OCI-LY1 (cell line): ENCODE measurements around the gene TMIE.

ENCODE experiments used
- H2AFZ ChIP-seq: fragments of 200-600 bp; sonication (generic), shearing (Covaris generic); 2 replicates; pipeline ENCODE4 v1.6.0; 2014; ENCODE audit warnings: antibody characterized with exemption, mild to moderate bottlenecking, low read length
- H3F3A ChIP-seq: fragments of 200-600 bp; sonication (generic), shearing (Covaris generic); 2 replicates; pipeline ENCODE4 v1.6.0; 2014; ENCODE audit warnings: mild to moderate bottlenecking, antibody characterized with exemption, low read length, moderate library complexity; ENCODE audit not compliant: insufficient read depth
- H3K27ac ChIP-seq: fragments of 200-600 bp; sonication (generic); 2 replicates; pipeline ENCODE4 v1.5.1; 2014; ENCODE audit warnings: low read length, mixed run types, mild to moderate bottlenecking, low read depth; ENCODE audit not compliant: poor library complexity, severe bottlenecking
- H3K27me3 ChIP-seq: fragments of 200-600 bp; sonication (generic); 2 replicates; pipeline ENCODE4 v1.6.0; 2014; ENCODE audit warnings: antibody characterized with exemption, mild to moderate bottlenecking, low read length, moderate library complexity; ENCODE audit not compliant: insufficient read depth
- H3K36me3 ChIP-seq: fragments of 200-600 bp; sonication (generic); 2 replicates; pipeline ENCODE4 v1.6.1; 2014; ENCODE audit warnings: mild to moderate bottlenecking, antibody characterized with exemption, low read length, moderate library complexity, mixed read lengths; ENCODE audit not compliant: insufficient read depth
- H3K4me1 ChIP-seq: fragments of 200-600 bp; sonication (generic); 2 replicates; pipeline ENCODE4 v1.5.1; 2014; ENCODE audit warnings: mild to moderate bottlenecking, low read length, moderate library complexity; ENCODE audit not compliant: insufficient read depth, severe bottlenecking
- H3K4me2 ChIP-seq: fragments of 200-600 bp; sonication (generic), shearing (Covaris generic); 2 replicates; pipeline ENCODE4 v1.6.1; 2014; ENCODE audit warnings: low read length
- H3K4me3 ChIP-seq: fragments of 200-600 bp; sonication (generic); 2 replicates; pipeline ENCODE4 v1.5.1; 2014; ENCODE audit warnings: low read length, low read depth, mild to moderate bottlenecking, mixed read lengths; ENCODE audit not compliant: poor library complexity, severe bottlenecking
- H3K79me2 ChIP-seq: fragments of 200-600 bp; shearing (Covaris generic); 2 replicates; pipeline ENCODE4 v1.6.1; 2016; ENCODE audit warnings: mixed run types, low read length, mixed read lengths; ENCODE audit not compliant: insufficient read depth
- H3K9ac ChIP-seq: fragments of 200-600 bp; sonication (generic), shearing (Covaris generic); 2 replicates; pipeline ENCODE4 v1.6.1; 2014; ENCODE audit warnings: mild to moderate bottlenecking, low read length, mixed read lengths
- H3K9me2 ChIP-seq: fragments of 200-600 bp; sonication (generic), shearing (Covaris generic); 2 replicates; pipeline ENCODE4 v1.6.1; 2014; ENCODE audit warnings: low read depth, mild to moderate bottlenecking, low read length, mixed read lengths
- H3K9me3 ChIP-seq: fragments of 200-600 bp; shearing (Covaris generic); 2 replicates; pipeline ENCODE4 v1.6.1; 2014; ENCODE audit warnings: low read length, mixed read lengths
- H4K20me1 ChIP-seq: fragments of 200-600 bp; sonication (generic), shearing (Covaris generic); 2 replicates; pipeline ENCODE4 v1.6.0; 2016; ENCODE audit warnings: mild to moderate bottlenecking, low read length; ENCODE audit not compliant: insufficient read depth
- CTCF ChIP-seq: fragments of 200-600 bp; sonication (generic), shearing (Covaris generic); IDR thresholded peaks from 2 replicates; pipeline ENCODE4 v1.5.1; 2017; ENCODE audit warnings: mild to moderate bottlenecking, antibody characterized with exemption, low read length, moderate library complexity, mixed read lengths
- EZH2 ChIP-seq: fragments of 200-600 bp; sonication (generic), shearing (Covaris generic); IDR thresholded peaks from 2 replicates; pipeline ENCODE4 v1.8.0; 2017; ENCODE audit warnings: borderline replicate concordance, mixed run types, mild to moderate bottlenecking, antibody characterized with exemption, low read length, moderate library complexity, mixed read lengths

The TMIE gene

GRCh38 chr3:46701181-46701939 is at the start of gene TMIE:
TMIE (plus strand) TSS chr3:46701392; CDS start chr3:46701488, 96 bp downstream.
- Histone ChIP-seq H3F3A (no peaks in the 10 kb centered on the region), H3K27ac (no peak within 1 kb of the TSS), H2AFZ (no peak within 1 kb of the TSS), H3K36me3 (no peaks in the 10 kb centered on the region), H3K4me3 (no peak within 1 kb of the TSS), H3K79me2 (no peaks in the 10 kb centered on the region), H3K4me2 (no peak within 1 kb of the TSS), H4K20me1 (no peaks in the 10 kb centered on the region), H3K27me3 (0 out of 2 replicates have a peak, but pooled peaks cover 6% of the 10 kb centered on the region), H3K4me1 (no peaks in the 10 kb centered on the region), H3K9ac (no peak within 1 kb of the TSS), H3K9me2 (no peaks in the 10 kb centered on the region), H3K9me3 (no peaks in the 10 kb centered on the region)
- TF ChIP-seq CTCF, result no peak
- no peak for TF ChIP-seq EZH2

GRCh38 chr3:46655271-46655670 is 45.9 kb upstream of the TMIE start:
- no peaks in the 10 kb centered on the region for H3K4me1 ChIP-seq
- TF ChIP-seq CTCF (no peak), EZH2 (no peak)
- no peak overlapping the region for H3K4me2 ChIP-seq
- H2AFZ ChIP-seq, result no peak overlapping the region
- H3F3A ChIP-seq, result no peaks in the 10 kb centered on the region
- H3K9me3 ChIP-seq, result peaks cover 7% of the 10 kb centered on the region; the same call in 1 of the 2 replicates
- H3K79me2 ChIP-seq, result no peaks in the 10 kb centered on the region
- H4K20me1 ChIP-seq, result no peaks in the 10 kb centered on the region
- no peak overlapping the region for H3K27ac ChIP-seq
- no peaks in the 10 kb centered on the region for H3K36me3 ChIP-seq
- H3K4me3 ChIP-seq, result no peak overlapping the region
- H3K9me2 ChIP-seq, result no peaks in the 10 kb centered on the region
- no peak overlapping the region for H3K9ac ChIP-seq
- 0 out of 2 replicates have a peak, but pooled peaks cover 8% of the 10 kb centered on the region for H3K27me3 ChIP-seq

- no peaks in the 10 kb centered on the region for H3K36me3 ChIP-seq
- no peaks in the 10 kb centered on the region for H3F3A ChIP-seq
- H3K4me1 ChIP-seq, result no peaks in the 10 kb centered on the region
- H3K27me3 ChIP-seq, result 0 out of 2 replicates have a peak, but pooled peaks cover 2% of the 10 kb centered on the region
- H3K9ac ChIP-seq, result no peak overlapping the region
- H3K9me2 ChIP-seq, result no peaks in the 10 kb centered on the region
- no peak overlapping the region for H3K4me3 ChIP-seq
- no peak overlapping the region for H3K4me2 ChIP-seq
- no peak for TF ChIP-seq CTCF
- TF ChIP-seq EZH2, result no peak
- no peaks in the 10 kb centered on the region for H3K79me2 ChIP-seq
- H3K27ac ChIP-seq, result no peak overlapping the region
- H2AFZ ChIP-seq, result no peak overlapping the region
- H3K9me3 ChIP-seq, result peaks cover 3% of the 10 kb centered on the region; the same call in 1 of the 2 replicates
- H4K20me1 ChIP-seq, result no peaks in the 10 kb centered on the region
Observed at GRCh38 chr3:46656778-46657556, 44.2 kb upstream of the TMIE start.
